Measurements from ENCODE around the gene ELF4. TPM values are rescaled to one million over a fixed set of nuclear protein-coding genes. Genes with fewer than 3 reads are reported as not detected.

The ELF4 gene
- total RNA-seq, 1 experiment from 2014 or later = 19.2 TPM

- POLR2A ChIA-PET = no interaction called here
- H3K4me1 ChIP-seq (ENCODE audit: control insufficient read depth in 1 of 2, insufficient read depth in 2 of 2, low read length in 2 of 2) = no peaks in the 10 kb centered on the region
- TF ChIP-seq REST (IDR thresholded peaks at IDR 0.05; ENCODE audit: low read depth) = no peak
- TF ChIP-seq YY1 (IDR thresholded peaks at IDR 0.05; ENCODE audit: extremely low read depth, insufficient replicate concordance, low read depth, low read length) = no peak
- TF ChIP-seq JUND (IDR thresholded peaks at IDR 0.05) = no peak
- TF ChIP-seq EZH2phosphoT487 (IDR thresholded peaks at IDR 0.05; ENCODE audit: borderline replicate concordance) = no peak
- no peak for TF ChIP-seq SP1 (IDR thresholded peaks at IDR 0.05; ENCODE audit: low read depth)
- TF ChIP-seq POLR2A (IDR thresholded peaks at IDR 0.05; ENCODE audit: borderline replicate concordance, extremely low read depth, insufficient read depth, insufficient read length) = no peak
- no peak for TF ChIP-seq ELF1 (IDR thresholded peaks at IDR 0.05; ENCODE audit: borderline replicate concordance, low read depth)
- no peak for TF ChIP-seq POLR2AphosphoS5 (IDR thresholded peaks at IDR 0.05; ENCODE audit: low read depth, low read length)
- TF ChIP-seq FOSL1 (IDR thresholded peaks at IDR 0.05; ENCODE audit: low read depth) = no peak
- TF ChIP-seq EZH2 (IDR thresholded peaks at IDR 0.05) = no peak
- TF ChIP-seq RAD21 (IDR thresholded peaks at IDR 0.05; ENCODE audit: low read depth) = no peak
- no peak for TF ChIP-seq SRF (IDR thresholded peaks at IDR 0.05; ENCODE audit: low read depth)
- DNase-seq (ENCODE audit: low read depth, low spot score) = no peak
- no peaks in the 10 kb centered on the region for H3K9me3 ChIP-seq (ENCODE audit: control insufficient read depth in 1 of 2, insufficient read depth in 1 of 2, low read depth in 1 of 2, low read length in 2 of 2)
- H3K79me2 ChIP-seq (ENCODE audit: insufficient read depth, low read length) = no peaks in the 10 kb centered on the region
- H3K9me2 ChIP-seq (ENCODE audit: insufficient read depth) = no peaks in the 10 kb centered on the region
- no peak overlapping the region for H3K4me2 ChIP-seq (ENCODE audit: low read length)
- H3K4me3 ChIP-seq (replicated peaks in 1 of 2; ENCODE audit: low read depth in 1 of 2, low read length in 2 of 2) = no peak overlapping the region
- H3K36me3 ChIP-seq (ENCODE audit: control insufficient read depth in 1 of 2, insufficient read depth in 2 of 2, low read length in 2 of 2) = peaks cover 11 to 18% of the 10 kb centered on the region in 2 experiments; a peak in 3 of 4 replicates
- intact Hi-C loops (cut with micrococcal nuclease) = no loop called here
- RAD21 ChIA-PET (ENCODE audit: low non-redundant PET in 1 of 2, low total read pairs in 2 of 2, uncharacterized antibody in 2 of 2, unreplicated experiment in 2 of 2) = no interaction called here
- no peaks in the 10 kb centered on the region for H4K20me1 ChIP-seq (ENCODE audit: insufficient read depth)
- no peaks in the 10 kb centered on the region for H3K27me3 ChIP-seq (ENCODE audit: insufficient read depth, low read length)
- CTCF ChIA-PET = no interaction called here
- H3K9ac ChIP-seq (ENCODE audit: low read length) = no peak overlapping the region
- H2AFZ ChIP-seq (ENCODE audit: low read depth, low read length, poor library complexity, severe bottlenecking) = no peak overlapping the region
- BruUV-seq (replicated peaks) = no TSS peak
- ATAC-seq = no peak
- no peak overlapping the region for H3K27ac ChIP-seq (ENCODE audit: low read depth, low read length)
Observed at GRCh38 chrX:130047416-130047815, 62.9 kb downstream of the ELF4 start.
